BLaER1 treated with 17β-estradiol and CSF1 and Interleukin-3, amounts not matched to agents 10 nM and 100 nM (cell line): Measurements from ENCODE around the gene POFUT1.
"Not testable (repeated sequence)": the region's sequence is repeated elsewhere in the genome, so short reads cannot be mapped to it uniquely, and the experiment has no call there.

Experiments used
- H3K27ac ChIP-seq, 11 experiments: shearing (Covaris generic); formaldehyde crosslinking; 2 replicates each; pipeline ENCODE4 v1.8.1; 2022
- H3K27me3 ChIP-seq, 11 experiments: shearing (Covaris generic); formaldehyde crosslinking; 2 replicates each; pipeline ENCODE4 v1.8.1; 2022
- H3K36me3 ChIP-seq, 11 experiments: shearing (Covaris generic); formaldehyde crosslinking; 2 replicates each; pipeline ENCODE4 v1.8.1; 2022
- H3K4me1 ChIP-seq, 10 experiments: shearing (Covaris generic); formaldehyde crosslinking; 2 replicates each; pipeline ENCODE4 v1.8.1; 2022
- H3K4me2 ChIP-seq, 11 experiments: shearing (Covaris generic); formaldehyde crosslinking; 2 replicates each; pipeline ENCODE4 v1.8.1; 2022
- H3K4me3 ChIP-seq, 10 experiments: shearing (Covaris generic); formaldehyde crosslinking; 2 replicates each; pipeline ENCODE4 v1.8.1; 2022
- H3K9ac ChIP-seq, 11 experiments: shearing (Covaris generic); formaldehyde crosslinking; 2 replicates each; pipeline ENCODE4 v1.8.1; 2022
- H3K9me3 ChIP-seq, 11 experiments: shearing (Covaris generic); formaldehyde crosslinking; replicated peaks in 1 of 11; 2 replicates each; pipeline ENCODE4 v1.8.1; 2022
- H4K20me1 ChIP-seq, 11 experiments: shearing (Covaris generic); formaldehyde crosslinking; 2 replicates each; pipeline ENCODE4 v1.8.1; 2022
- Cebpa-rat ChIP-seq, 11 experiments: shearing (Covaris generic); IDR thresholded peaks; 2 replicates each; pipeline ENCODE4 v1.8.1; 2022

The POFUT1 gene

GRCh38 chr20:32190616-32191415 is 16.9 kb upstream of the POFUT1 start:
- peaks cover 32 to 51% (median 43%) of the 10 kb centered on the region in 11 experiments for H3K36me3 ChIP-seq
- peaks cover 53 to 69% (median 57%) of the 10 kb centered on the region in 11 experiments for H4K20me1 ChIP-seq
- peaks cover 23 to 34% (median 30%) of the 10 kb centered on the region in 11 experiments for H3K27me3 ChIP-seq
- H3K27ac ChIP-seq: peak overlapping the region in 10 of 11 experiments; percentile 70 to 81 (median 76); a peak in 16 of 22 replicates
- H3K4me2 ChIP-seq: peak overlapping the region; percentile 73 to 91 (median 84)
- H3K4me1 ChIP-seq: peaks cover 22 to 96% (median 26%) of the 10 kb centered on the region in 10 experiments; a peak in 18 of 20 replicates
- H3K9ac ChIP-seq: peak overlapping the region; percentile 74 to 88 (median 82)
- H3K4me3 ChIP-seq: peak overlapping the region; percentile 54 to 79 (median 67)
- H3K9me3 ChIP-seq: peaks cover 0 to 8% (median 0%) of the 10 kb centered on the region in 11 experiments; a peak in 1 of 22 replicates
- TF ChIP-seq Cebpa-rat (IDR thresholded peaks at IDR 0.05): no peak

- no peak overlapping the region for H3K27ac ChIP-seq
- H4K20me1 ChIP-seq: peaks cover 59 to 75% (median 63%) of the 10 kb centered on the region in 11 experiments
These were observed 16.3 kb upstream of the POFUT1 start for GRCh38 chr20:32191422-32191821.

DNA sequence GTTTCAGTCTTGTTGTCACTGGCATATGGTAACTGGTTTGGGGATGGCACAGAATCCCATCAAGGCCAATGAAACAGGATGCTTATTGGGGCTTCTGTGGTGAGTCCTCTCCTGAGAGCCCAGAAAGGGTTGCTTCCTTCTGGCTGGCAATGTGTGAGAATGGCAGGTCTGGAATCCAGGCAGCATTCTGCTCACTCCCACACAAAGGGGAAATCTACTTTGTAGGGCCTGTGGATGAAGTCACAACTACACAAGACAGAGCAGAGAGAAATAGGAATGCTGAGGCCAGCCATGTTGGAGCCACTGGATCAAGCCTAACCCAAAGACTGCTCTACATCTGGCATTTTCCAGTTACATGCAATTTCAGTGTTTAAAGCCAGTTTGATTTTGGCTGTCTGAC is 15.8 kb upstream of the POFUT1 start:
- H3K9me3 ChIP-seq: peaks cover 0 to 8% (median 0%) of the 10 kb centered on the region in 11 experiments; a peak in 1 of 22 replicates
- peak overlapping the region in 2 of 11 experiments; percentile 78 to 90; a peak in 3 of 22 replicates for H3K4me2 ChIP-seq
- H3K27me3 ChIP-seq: peaks cover 23 to 34% (median 30%) of the 10 kb centered on the region in 11 experiments
- no peak for TF ChIP-seq Cebpa-rat (IDR thresholded peaks at IDR 0.05)
- peaks cover 22 to 92% (median 26%) of the 10 kb centered on the region in 10 experiments; a peak in 18 of 20 replicates for H3K4me1 ChIP-seq
- H3K36me3 ChIP-seq: peaks cover 43 to 61% (median 54%) of the 10 kb centered on the region in 11 experiments
- H3K9ac ChIP-seq: no peak overlapping the region
- peaks cover 64 to 80% (median 68%) of the 10 kb centered on the region in 11 experiments for H4K20me1 ChIP-seq
- H3K27ac ChIP-seq: no peak overlapping the region
- H3K4me3 ChIP-seq: no peak overlapping the region

More at GRCh38 chr20:32191422-32191821, 16.3 kb upstream of the POFUT1 start:
- H3K4me2 ChIP-seq: peak overlapping the region in 7 of 11 experiments; percentile 78 to 91 (median 84); a peak in 6 of 22 replicates
- TF ChIP-seq Cebpa-rat (IDR thresholded peaks at IDR 0.05): no peak
- H3K36me3 ChIP-seq: peaks cover 38 to 57% (median 49%) of the 10 kb centered on the region in 11 experiments
- no peak overlapping the region for H3K9ac ChIP-seq
- H3K9me3 ChIP-seq: peaks cover 0 to 8% (median 0%) of the 10 kb centered on the region in 11 experiments; a peak in 1 of 22 replicates
- H3K27me3 ChIP-seq: peaks cover 23 to 34% (median 30%) of the 10 kb centered on the region in 11 experiments
- H3K4me1 ChIP-seq: peaks cover 22 to 96% (median 26%) of the 10 kb centered on the region in 10 experiments; a peak in 18 of 20 replicates
- no peak overlapping the region for H3K4me3 ChIP-seq

DNA sequence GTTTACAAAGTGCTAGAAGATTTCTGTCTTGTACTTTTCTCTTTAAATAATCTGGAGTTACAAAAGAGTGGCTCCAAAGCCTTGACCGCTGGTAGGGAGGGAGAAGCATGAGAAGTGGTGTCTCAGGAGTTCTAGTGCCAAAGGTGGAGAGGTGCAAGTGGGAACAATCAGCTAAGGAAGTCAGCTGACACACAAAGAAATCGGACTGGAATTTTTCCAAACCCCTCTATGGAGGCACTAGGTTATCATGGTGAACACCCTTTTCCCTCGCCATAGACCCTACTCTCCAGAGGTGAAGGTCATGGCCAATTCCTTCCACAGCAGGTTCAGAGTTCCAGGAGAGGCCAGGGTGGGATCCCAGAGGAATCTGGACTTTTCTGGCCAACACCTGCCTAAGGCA is 15.0 kb upstream of the POFUT1 start:
- H4K20me1 ChIP-seq: peaks cover 72 to 88% (median 76%) of the 10 kb centered on the region in 11 experiments
- no peak overlapping the region for H3K27ac ChIP-seq
- H3K27me3 ChIP-seq: peaks cover 23 to 34% (median 30%) of the 10 kb centered on the region in 11 experiments
- H3K9ac ChIP-seq: no peak overlapping the region
- H3K36me3 ChIP-seq: peaks cover 51 to 69% (median 62%) of the 10 kb centered on the region in 11 experiments
- TF ChIP-seq Cebpa-rat (IDR thresholded peaks at IDR 0.05): no peak
- H3K4me2 ChIP-seq: peak overlapping the region in 1 of 11 experiments; percentile 17; a peak in 1 of 22 replicates
- H3K4me3 ChIP-seq: no peak overlapping the region
- peaks cover 22 to 84% (median 26%) of the 10 kb centered on the region in 10 experiments; a peak in 18 of 20 replicates for H3K4me1 ChIP-seq
- H3K9me3 ChIP-seq: peaks cover 0 to 8% (median 0%) of the 10 kb centered on the region in 11 experiments; a peak in 1 of 22 replicates

DNA sequence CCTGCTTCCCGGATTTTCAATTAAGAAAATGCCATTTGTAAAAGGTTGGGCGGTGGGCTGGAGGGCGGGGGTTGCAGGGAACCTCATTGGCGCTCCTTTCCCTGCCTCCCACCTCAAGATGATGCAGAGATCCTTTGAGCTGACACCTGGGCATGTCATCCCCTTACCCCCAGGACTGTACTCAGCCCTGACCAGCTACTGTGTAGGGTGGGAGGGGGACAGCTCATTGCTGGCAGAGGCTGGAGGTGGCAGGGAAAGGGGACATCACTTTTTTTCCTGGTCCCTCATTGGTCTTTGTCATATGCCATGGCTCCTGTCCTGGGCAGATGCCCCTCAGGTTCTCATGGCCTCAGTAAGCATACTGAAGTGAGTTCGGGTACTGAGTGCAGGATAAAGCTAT is 14.3 kb upstream of the POFUT1 start:
- H3K36me3 ChIP-seq: peaks cover 57 to 76% (median 68%) of the 10 kb centered on the region in 11 experiments
- not testable (repeated sequence) for H3K27ac ChIP-seq

DNA sequence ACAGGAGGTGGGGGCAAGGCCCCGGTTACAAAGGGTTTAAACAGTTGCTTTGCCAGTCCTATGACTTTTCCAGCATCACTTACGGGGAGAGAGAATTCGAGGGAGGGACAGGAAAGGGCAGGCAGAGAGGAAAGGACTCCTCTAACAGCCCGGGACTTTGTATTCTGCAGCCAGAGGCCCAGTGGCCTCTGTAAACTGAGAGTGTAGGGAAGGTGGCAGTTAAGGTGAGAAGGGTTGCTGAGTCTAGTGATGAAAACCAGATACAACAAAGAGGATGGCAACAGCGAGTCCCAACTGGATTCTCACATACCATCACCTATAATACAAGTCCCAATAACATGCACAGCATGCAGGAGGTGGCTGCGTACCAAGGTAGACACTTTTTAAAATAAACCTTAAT is 13.7 kb upstream of the POFUT1 start:
- H4K20me1 ChIP-seq: peaks cover 84 to 98% (median 89%) of the 10 kb centered on the region in 11 experiments
- peaks cover 64 to 82% (median 75%) of the 10 kb centered on the region in 11 experiments for H3K36me3 ChIP-seq

More for the DNA sequence above, 14.3 kb upstream of the POFUT1 start:
- H4K20me1 ChIP-seq: peaks cover 77 to 94% (median 83%) of the 10 kb centered on the region in 11 experiments
- H3K9ac ChIP-seq, H3K4me3 ChIP-seq, H3K9me3 ChIP-seq: not testable (repeated sequence)
- peak overlapping the region in 1 of 11 experiments; percentile 17; a peak in 1 of 22 replicates for H3K4me2 ChIP-seq
- H3K27me3 ChIP-seq: peaks cover 23 to 34% (median 30%) of the 10 kb centered on the region in 11 experiments
- H3K4me1 ChIP-seq: peaks cover 22 to 84% (median 26%) of the 10 kb centered on the region in 10 experiments; a peak in 18 of 20 replicates

DNA sequence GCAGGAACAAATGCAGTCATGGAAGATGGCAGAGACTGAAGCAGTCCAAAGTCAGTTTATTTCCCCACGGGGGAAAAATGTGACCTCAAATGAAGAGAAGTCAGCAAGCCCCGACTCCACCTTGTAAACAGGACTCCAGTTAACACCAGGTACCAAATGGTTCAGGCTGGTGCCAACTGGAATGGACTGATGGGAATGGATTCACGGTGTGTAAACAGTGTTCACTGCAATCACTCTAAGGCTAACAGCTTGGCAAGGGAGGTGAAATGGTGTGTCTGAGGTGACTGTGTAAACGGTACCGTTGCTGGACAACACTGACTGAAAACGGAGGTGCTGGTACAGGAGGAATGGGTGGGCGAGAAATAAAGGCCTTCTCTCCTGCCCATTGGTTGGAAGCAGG is 12.1 kb upstream of the POFUT1 start:
- Histone ChIP-seq H3K9me3 (no peaks in the 10 kb centered on the region), H3K9ac (no peak overlapping the region), H3K27ac (no peak overlapping the region), H3K4me2 (peak overlapping the region in 2 of 11 experiments; percentile 5 to 25; a peak in 2 of 22 replicates), H4K20me1 (peaks cover 97 to 100% (median 100%) of the 10 kb centered on the region in 11 experiments), H3K27me3 (peaks cover 8 to 17% (median 14%) of the 10 kb centered on the region in 11 experiments; a peak in 21 of 22 replicates), H3K36me3 (peaks cover 80 to 98% (median 91%) of the 10 kb centered on the region in 11 experiments), H3K4me1 (peaks cover 9 to 85% (median 22%) of the 10 kb centered on the region in 10 experiments; a peak in 19 of 20 replicates), H3K4me3 (no peak overlapping the region)
- TF ChIP-seq Cebpa-rat (IDR thresholded peaks at IDR 0.05): no peak

More for the DNA sequence above, 13.7 kb upstream of the POFUT1 start:
- peaks cover 0 to 8% (median 0%) of the 10 kb centered on the region in 11 experiments; a peak in 1 of 22 replicates for H3K9me3 ChIP-seq
- no peak for TF ChIP-seq Cebpa-rat (IDR thresholded peaks at IDR 0.05)
- H3K9ac ChIP-seq: no peak overlapping the region
- no peak overlapping the region for H3K4me3 ChIP-seq
- H3K4me1 ChIP-seq: peaks cover 18 to 85% (median 24%) of the 10 kb centered on the region in 10 experiments; a peak in 18 of 20 replicates
- H3K27ac ChIP-seq: no peak overlapping the region
- H3K27me3 ChIP-seq: peaks cover 23 to 33% (median 29%) of the 10 kb centered on the region in 11 experiments
- H3K4me2 ChIP-seq: peak overlapping the region in 1 of 11 experiments; percentile 32; a peak in 1 of 22 replicates

DNA sequence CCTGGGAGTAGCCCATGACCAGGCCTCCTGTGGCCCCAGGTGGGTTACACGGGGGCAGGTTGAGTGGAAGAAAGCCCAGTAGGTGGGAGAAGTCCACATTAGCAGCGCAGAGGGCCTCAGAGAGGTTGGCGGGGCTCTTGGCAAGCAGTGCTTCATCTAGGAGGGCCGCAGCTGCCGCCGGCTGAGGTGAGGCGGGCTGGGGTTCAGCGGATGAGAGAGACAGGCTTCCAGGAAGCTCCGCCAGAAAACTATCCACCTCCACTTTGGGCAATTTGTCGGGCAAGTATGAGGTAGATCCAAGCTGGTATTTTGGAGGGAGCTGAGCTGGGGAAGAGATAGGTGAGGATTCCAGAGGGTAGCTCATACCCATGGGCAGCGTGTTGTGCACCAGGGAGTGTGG is 11.1 kb upstream of the POFUT1 start:
- H3K4me3 ChIP-seq, H3K9ac ChIP-seq, H3K9me3 ChIP-seq, H3K27ac ChIP-seq, H3K4me2 ChIP-seq, H3K27me3 ChIP-seq: not testable (repeated sequence)
- peaks cover 90 to 100% (median 97%) of the 10 kb centered on the region in 11 experiments for H3K36me3 ChIP-seq
- peaks cover 97 to 100% (median 100%) of the 10 kb centered on the region in 11 experiments for H4K20me1 ChIP-seq
- peaks cover 0 to 85% (median 16%) of the 10 kb centered on the region in 10 experiments; a peak in 14 of 20 replicates for H3K4me1 ChIP-seq

GRCh38 chr20:32197136-32197535 is 10.5 kb upstream of the POFUT1 start:
- H3K27me3 ChIP-seq, H3K4me2 ChIP-seq, H3K27ac ChIP-seq, H3K9ac ChIP-seq, H3K4me3 ChIP-seq, H3K9me3 ChIP-seq: not testable (repeated sequence)
- H4K20me1 ChIP-seq: peaks cover 97 to 100% (median 100%) of the 10 kb centered on the region in 11 experiments
- H3K4me1 ChIP-seq: peaks cover 0 to 85% (median 16%) of the 10 kb centered on the region in 10 experiments; a peak in 14 of 20 replicates
- peaks cover 95 to 100% (median 97%) of the 10 kb centered on the region in 11 experiments for H3K36me3 ChIP-seq
